Right renal pelvis (tissue), 4 donors: Measurements from ENCODE around the gene ARID1B. TPM values are rescaled to one million over a fixed set of nuclear protein-coding genes. Genes with fewer than 3 reads are reported as not detected.

Experiments used
- DNase-seq, 4 donors: peaks; one replicate each; pipeline ENCODE4 v3.0.0-alpha.2; 2013; ENCODE audit warnings: low read depth in 4 of 4, low spot score in 3 of 4, missing footprints in 1 of 4
- polyA plus RNA-seq, 4 donors: library from polyadenylated mRNA; unstranded; fragments of 120-200 nt; gene quantifications; one replicate each; pipeline ENCODE4 v1.2.1, GENCODE V29; 2013; ENCODE audit not compliant: insufficient read length in 4 of 4

ARID1B gene
- polyA plus RNA-seq, 4 donors = 64.5 to 84.5 (median 70.6) TPM

GRCh38 chr6:156873654-156874380, 96.6 kb downstream of the ARID1B start:
- no peak for DNase-seq

GRCh38 chr6:156875062-156875461, 97.9 kb downstream of the ARID1B start:
- no peak for DNase-seq

GRCh38 chr6:156876302-156876701, 99.1 kb downstream of the ARID1B start:
- no peak for DNase-seq

- DNase-seq = no peak
These were observed 100.1 kb downstream of the ARID1B start for GRCh38 chr6:156877126-156877863.

GRCh38 chr6:156878681-156879080, 101.5 kb downstream of the ARID1B start:
- no peak for DNase-seq

- DNase-seq = no peak
These were observed 102.0 kb downstream of the ARID1B start for GRCh38 chr6:156879186-156879585.

GRCh38 chr6:156879591-156879990, 102.4 kb downstream of the ARID1B start:
- DNase-seq = no peak

GRCh38 chr6:156880913-156881312, 103.7 kb downstream of the ARID1B start:
- no peak for DNase-seq

- DNase-seq = no peak
These were observed 104.8 kb downstream of the ARID1B start for GRCh38 chr6:156881687-156882629.

GRCh38 chr6:156883497-156884252, 106.5 kb downstream of the ARID1B start:
- no peak for DNase-seq

GRCh38 chr6:156884306-156884705, 107.1 kb downstream of the ARID1B start:
- no peak for DNase-seq

- DNase-seq = no peak
These were observed 108.4 kb downstream of the ARID1B start for GRCh38 chr6:156885562-156885961.

GRCh38 chr6:156886409-156886808, 109.2 kb downstream of the ARID1B start:
- DNase-seq = no peak

GRCh38 chr6:156887623-156888269, 110.6 kb downstream of the ARID1B start:
- no peak for DNase-seq

GRCh38 chr6:156889469-156889868, 112.3 kb downstream of the ARID1B start:
- no peak for DNase-seq

GRCh38 chr6:156889986-156890385, 112.8 kb downstream of the ARID1B start:
- DNase-seq = no peak

GRCh38 chr6:156890627-156891314, 113.6 kb downstream of the ARID1B start:
- DNase-seq = no peak

GRCh38 chr6:156897907-156898531, 120.8 kb downstream of the ARID1B start:
- DNase-seq = no peak

- no peak for DNase-seq
These were observed 121.9 kb downstream of the ARID1B start for GRCh38 chr6:156899071-156899470.
